HG02840 (cell line): ENCODE measurements around the gene PAWR.
"Not testable (repeated sequence)": the region's sequence is repeated elsewhere in the genome, so short reads cannot be mapped to it uniquely, and the experiment has no call there.

Experiments
- ATAC-seq: cut with Tn5 transposase; IDR thresholded peaks from one replicate; pipeline ENCODE4 v1.9.1; 2021; ENCODE audit warnings: mild to moderate bottlenecking, moderate library complexity, moderate number of reproducible peaks; ENCODE audit not compliant: unreplicated experiment, low FRiP score

The PAWR gene

DNA sequence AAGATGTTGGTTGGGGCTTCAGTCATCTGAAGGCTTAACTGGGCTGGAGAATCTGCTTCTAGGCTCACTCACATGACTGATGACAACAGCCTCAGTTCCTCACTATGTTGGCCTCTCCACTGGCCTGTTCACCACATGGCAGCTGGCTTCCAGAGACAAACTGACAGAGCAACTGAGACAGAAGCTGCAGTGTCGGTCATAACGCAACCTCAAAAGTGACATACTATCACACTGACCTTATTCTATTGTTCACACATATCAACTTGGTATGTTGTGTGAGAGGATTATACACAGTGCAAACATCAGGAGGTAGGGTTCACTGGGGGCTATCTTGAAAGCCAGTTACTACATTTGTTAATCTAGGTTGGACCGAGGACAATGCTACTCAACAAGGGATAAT is 92.9 kb downstream of the PAWR start:
- no peak for ATAC-seq

DNA sequence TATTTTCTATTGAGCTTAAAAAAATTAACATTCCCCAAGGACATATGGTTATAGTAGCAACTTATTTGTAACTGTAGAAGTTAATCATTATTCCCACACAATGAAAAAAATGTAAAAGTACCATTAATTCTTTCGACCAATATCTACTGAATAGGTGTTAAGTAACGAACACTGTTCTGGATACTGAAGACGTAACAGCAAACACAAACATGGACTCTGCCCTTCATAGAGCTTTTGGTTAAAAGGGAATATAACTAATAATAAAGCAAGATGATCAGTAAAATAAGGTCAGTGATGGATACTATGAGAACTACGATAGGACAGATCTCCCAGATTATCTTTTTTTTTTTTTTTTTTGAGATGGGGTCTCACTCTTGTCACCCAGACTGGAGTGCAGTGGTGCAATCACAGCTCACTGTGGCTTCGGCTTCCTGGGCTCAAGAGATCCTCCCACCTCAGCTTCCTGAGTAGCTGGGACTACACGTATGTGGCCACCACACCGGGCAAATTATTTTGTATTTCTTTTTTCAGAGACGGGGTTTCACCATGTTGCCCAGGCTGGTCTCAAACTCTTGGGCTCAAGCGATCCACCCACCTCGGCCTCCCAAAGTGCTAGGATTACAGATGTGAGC is 93.9 kb downstream of the PAWR start:
- no peak for ATAC-seq

- ATAC-seq: no peak
Measured at GRCh38 chr12:79595273-79595672, 95.5 kb downstream of the PAWR start.

DNA sequence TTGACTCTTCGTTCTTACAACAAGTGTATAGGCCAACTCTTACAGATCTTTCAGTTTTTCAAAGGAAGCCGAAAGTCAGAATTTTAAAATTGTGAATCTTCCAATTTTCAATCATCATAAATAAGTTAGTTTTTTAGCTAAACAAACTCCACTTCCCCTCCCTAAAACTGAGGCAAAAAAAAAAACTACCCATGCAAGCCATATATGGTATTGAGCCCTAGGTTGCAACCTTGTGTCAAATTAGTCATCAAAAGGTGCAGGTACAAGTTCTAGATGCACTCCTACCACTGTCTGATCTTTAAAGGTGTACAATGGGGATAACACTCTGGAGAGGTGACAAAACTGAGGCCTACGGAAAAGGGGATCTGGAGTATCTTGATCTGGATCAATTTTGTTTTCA is 97.9 kb downstream of the PAWR start:
- ATAC-seq: no peak

DNA sequence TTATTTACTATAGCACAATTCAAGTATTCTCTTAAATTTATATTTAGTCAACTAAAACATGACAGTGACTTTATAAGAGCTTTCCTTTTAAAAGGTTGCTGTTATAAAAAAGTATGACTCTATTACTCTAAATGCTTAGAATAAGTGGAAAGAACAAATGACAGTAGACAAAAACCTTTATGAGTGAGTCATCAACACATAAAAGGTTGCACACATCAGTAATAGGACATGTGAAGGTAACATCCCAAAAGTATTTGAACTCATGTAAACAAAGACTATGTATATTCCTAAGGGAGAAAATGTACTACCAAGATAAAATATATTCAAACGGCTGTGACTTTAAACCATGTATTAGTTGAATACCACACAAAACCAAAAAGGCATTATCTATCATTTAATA is 98.8 kb downstream of the PAWR start:
- ATAC-seq: no peak

- no peak for ATAC-seq
Measured at GRCh38 chr12:79590751-79591150, 100.0 kb downstream of the PAWR start.

GRCh38 chr12:79587368-79587767 is 103.4 kb downstream of the PAWR start:
- no peak for ATAC-seq

DNA sequence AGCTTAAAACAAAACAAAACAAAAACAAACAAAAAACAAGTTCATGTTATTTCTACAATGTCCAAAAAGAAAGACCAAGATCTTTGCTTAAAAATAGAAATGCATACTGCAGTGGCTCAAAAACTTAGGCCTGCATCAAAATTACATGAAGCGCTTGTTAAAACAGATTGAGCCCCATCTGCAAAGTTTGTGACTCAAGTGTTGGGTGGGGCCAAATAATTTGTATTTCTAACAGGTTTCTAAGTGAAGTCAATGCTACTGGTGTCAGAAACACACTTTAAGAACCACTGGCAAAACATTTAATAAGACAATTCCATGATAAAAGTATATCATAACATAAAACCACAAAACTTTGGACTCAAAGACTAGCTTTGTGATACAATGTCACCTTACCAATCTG is 105.6 kb downstream of the PAWR start:
- no peak for ATAC-seq

GRCh38 chr12:79573820-79574219 is 116.9 kb downstream of the PAWR start:
- no peak for ATAC-seq

DNA sequence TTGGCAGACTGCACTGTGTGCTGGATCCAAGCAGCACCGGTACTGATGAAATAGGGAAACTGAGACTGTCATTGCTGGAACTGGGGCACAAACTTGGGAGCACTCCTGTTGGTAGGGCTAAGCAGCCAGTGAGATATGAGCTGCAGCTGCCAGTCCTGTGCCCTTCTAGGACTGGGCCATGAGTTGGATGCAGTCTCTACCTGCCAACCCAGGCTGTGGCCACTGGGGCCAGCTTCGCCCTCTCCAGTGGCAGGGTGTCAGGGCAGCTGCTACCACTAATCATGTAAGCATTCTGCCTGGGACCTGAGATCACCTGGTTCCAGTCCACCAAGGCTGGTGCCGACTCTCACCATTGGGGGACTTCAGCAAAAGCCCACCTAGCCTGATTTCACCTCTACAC is 121.1 kb downstream of the PAWR start:
- no peak for ATAC-seq

DNA sequence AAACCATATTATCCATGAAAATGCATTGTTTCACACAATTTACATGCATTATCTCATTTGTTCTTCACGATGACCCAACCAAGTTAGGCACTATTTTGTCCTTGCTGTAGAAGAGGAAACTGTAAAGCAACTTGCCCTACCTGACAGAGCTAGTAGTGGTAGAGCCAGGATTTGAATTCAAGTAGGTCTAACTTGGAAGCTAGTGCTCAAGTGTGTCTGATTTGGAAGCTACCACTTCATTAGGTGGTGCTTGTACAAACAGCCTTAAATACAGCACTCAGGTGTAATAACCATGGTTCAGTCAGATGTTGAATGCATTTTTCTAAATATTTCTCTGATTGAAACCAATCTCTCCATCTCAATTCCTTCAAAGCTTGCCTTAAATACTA is 123.6 kb downstream of the PAWR start:
- no peak for ATAC-seq

GRCh38 chr12:79566452-79567174 is 124.2 kb downstream of the PAWR start:
- no peak for ATAC-seq

GRCh38 chr12:79564727-79565350 is 125.9 kb downstream of the PAWR start:
- ATAC-seq: not testable (repeated sequence)

DNA sequence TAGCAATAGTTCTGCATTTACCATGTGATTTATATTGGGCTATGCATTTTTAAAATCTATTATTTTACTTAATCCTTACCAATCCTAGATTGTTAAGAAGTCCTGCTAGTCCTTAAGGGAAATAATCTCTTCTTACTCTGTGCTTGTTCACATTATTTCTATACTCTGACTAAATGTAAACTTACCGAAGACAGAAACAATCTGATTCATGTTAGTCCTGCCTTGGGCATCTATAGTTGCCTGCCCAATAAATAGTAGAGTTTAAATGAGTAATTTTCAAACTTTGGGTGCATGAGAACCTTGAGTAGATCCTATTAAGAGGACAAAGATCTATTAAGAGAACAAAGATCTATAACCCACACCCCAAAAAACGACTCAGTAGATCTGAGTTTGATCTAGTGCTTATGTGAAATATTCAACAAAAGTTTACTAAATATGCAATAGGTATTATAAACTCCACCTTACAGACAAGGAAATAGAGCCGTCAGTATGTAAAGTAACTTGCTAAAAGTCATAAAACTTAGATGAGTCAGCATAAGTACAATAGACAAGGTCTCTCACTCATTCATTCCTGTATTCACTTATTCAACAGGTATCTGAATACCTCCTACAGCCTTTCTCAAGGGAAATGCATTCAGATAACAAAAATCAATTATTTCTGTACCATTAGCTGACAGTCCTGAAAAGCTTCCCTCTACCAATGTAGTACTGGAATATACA is 127.6 kb downstream of the PAWR start:
- ATAC-seq: no peak

- ATAC-seq: no peak
Measured at GRCh38 chr12:79561401-79562132, 129.2 kb downstream of the PAWR start.

- ATAC-seq: no peak
Measured at GRCh38 chr12:79560225-79560889, 130.4 kb downstream of the PAWR start.

DNA sequence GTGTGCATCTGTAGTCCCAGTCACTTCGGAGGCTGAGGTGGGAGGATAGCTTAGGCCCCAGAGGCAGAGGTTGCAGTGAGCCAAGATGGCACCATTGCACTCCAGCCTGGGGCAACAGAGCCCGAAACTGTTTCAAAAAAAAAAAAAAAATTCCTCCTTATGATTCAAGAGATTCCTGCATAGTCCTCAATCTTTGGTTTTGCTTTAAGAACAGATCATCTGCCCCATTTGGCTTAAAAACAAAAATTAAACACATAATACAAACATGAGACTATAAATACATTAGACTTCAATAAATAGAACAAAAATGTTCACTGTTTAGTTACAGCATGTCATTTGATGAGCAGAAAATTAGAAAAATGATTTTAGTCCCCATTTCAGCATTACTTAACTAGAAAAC is 131.2 kb downstream of the PAWR start:
- no peak for ATAC-seq

DNA sequence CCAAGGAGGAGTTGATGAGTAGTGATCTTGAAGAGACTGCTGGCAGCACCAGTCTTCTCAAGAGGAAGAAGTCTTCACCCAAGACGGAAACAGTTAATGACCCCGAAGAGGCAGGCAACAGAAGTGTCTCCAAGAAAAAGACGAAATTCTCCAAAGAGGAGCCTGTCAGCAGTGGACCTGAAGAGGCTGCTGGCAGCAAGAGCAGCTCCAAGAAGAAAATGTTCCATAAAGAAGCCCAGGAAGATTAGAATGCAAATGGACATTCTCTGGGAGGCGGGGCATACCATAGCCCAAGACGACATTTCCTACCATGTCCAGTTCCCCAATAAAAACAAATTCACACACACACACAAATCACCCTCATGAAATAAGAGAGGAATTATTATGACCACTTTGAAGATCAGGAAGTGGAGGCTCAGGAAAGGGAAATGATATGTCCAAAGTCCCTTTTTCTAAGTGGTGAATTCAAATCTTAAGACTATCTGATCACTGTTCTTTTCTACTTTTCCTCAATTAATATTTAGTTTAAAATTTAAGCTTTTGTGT is 131.8 kb downstream of the PAWR start:
- no peak for ATAC-seq

- ATAC-seq: no peak
Measured at GRCh38 chr12:79557690-79558315, 133.0 kb downstream of the PAWR start.
